ENCODE results near the gene DHRS12.

Gene DHRS12

DNA sequence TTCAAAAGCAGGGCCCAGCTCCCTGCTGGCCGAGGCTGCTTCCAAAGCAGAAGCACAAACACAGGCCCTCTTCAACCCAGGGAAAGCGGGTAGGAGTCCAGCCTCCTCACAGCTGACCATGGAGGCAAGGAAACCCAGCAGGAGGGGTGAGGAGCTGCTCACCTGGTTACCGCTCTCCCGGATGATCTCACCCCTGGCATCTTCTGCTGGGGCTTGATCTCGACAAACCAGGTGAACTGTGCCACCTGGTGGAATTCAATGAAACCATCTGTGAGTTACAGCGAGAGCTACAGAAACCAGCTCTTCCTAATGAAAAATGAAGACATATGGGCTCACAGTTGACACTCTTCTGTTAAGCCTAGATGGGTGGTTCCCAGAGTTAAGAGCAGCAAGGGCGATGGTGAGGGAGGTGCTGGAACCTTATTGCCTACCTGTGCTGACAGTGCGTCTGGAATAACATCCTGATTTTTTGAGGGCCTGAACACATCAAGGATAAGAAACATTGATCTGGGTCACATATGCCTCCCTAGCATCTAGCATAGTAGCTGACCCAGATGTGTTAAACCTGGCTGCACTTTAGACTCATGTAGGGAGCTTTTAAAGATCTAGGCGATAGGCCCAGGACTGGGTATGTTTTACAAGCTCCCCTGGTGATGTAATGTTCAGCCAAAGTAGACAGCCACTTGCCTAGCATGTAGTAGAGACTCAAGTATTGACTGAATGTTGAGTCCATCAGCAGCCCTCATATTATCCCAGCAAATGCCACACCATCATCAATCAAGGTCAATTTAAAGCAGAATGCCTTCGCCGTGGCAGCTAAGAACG lies 6.1 kb downstream of the DHRS12 start:
- DNase-seq (ENCODE audit: low read depth in 1 of 2, low spot score in 1 of 2), result peak; percentile 50 to 85
- in situ Hi-C loops (cut with HindIII; ENCODE audit: low pct_unique_long_range_greater_than_20kb, low sequenced_read_pairs), result no loop called here

GRCh38 chr13:51796546-51796945 lies 7.4 kb downstream of the DHRS12 start:
- in situ Hi-C loops (cut with HindIII; ENCODE audit: low pct_unique_long_range_greater_than_20kb, low sequenced_read_pairs), result no loop called here
- TF ChIP-seq JUND (IDR thresholded peaks at IDR 0.05; ENCODE audit: low read depth), result no peak
- DNase-seq (ENCODE audit: low read depth in 1 of 2, low spot score in 1 of 2), result no peak

More for the DNA sequence above, 6.1 kb downstream of the DHRS12 start:
- no peak for TF ChIP-seq JUND (IDR thresholded peaks at IDR 0.05; ENCODE audit: low read depth)

- TF ChIP-seq JUND (IDR thresholded peaks at IDR 0.05; ENCODE audit: low read depth), result no peak
- DNase-seq (ENCODE audit: low read depth in 1 of 2, low spot score in 1 of 2), result no peak
- in situ Hi-C loops (cut with HindIII; ENCODE audit: low pct_unique_long_range_greater_than_20kb, low sequenced_read_pairs), result no loop called here
Measured at GRCh38 chr13:51795419-51795818, 8.5 kb downstream of the DHRS12 start.

- no peak for DNase-seq (ENCODE audit: low read depth in 1 of 2, low spot score in 1 of 2)
- in situ Hi-C loops (cut with HindIII; ENCODE audit: low pct_unique_long_range_greater_than_20kb, low sequenced_read_pairs), result no loop called here
- no peak for TF ChIP-seq JUND (IDR thresholded peaks at IDR 0.05; ENCODE audit: low read depth)
Measured at GRCh38 chr13:51794964-51795363, 9.0 kb downstream of the DHRS12 start.

- no peak for DNase-seq (ENCODE audit: low read depth in 1 of 2, low spot score in 1 of 2)
- in situ Hi-C loops (cut with HindIII; ENCODE audit: low pct_unique_long_range_greater_than_20kb, low sequenced_read_pairs), result no loop called here
- TF ChIP-seq JUND (IDR thresholded peaks at IDR 0.05; ENCODE audit: low read depth), result no peak
Measured at GRCh38 chr13:51793570-51794271, 10.2 kb downstream of the DHRS12 start.

- no peak for DNase-seq (ENCODE audit: low read depth in 1 of 2, low spot score in 1 of 2)
- no peak for TF ChIP-seq JUND (IDR thresholded peaks at IDR 0.05; ENCODE audit: low read depth)
- in situ Hi-C loops (cut with HindIII; ENCODE audit: low pct_unique_long_range_greater_than_20kb, low sequenced_read_pairs), result no loop called here
Measured at GRCh38 chr13:51786425-51787265, 17.3 kb downstream of the DHRS12 start.

DNA sequence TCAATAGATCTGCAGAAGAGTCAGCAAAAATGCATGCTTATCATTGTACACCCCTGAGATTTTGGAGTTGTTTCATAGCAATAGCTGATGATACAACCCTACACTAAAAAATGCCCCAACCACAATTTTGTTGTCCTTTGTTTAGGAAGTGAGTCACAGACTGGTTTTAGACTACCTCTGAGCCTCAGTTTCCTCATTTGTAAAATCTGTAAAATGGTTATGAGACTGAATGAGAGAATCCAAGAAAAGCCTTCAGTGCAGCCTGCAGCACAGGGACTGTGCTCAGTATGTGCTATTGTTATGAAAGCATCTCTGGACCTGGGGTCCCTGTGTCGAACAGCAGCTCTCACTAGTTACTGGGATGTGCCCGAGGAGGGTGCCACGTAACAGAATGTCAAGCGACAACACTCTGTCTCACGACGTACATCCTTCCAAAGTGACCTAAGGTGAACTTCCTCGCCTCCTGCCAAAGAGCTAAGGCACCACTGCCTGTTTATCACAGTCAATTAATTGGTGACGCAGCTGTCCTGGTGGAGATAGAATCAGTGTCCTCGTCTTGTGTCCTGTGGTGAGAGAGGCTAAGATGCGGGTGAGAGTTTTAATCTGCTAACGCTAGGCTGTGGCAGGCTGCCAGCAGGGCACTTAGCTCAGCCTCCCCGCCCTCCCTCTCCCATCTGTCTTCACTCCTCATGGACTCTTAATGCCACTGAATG lies 18.1 kb downstream of the DHRS12 start:
- no peak for DNase-seq (ENCODE audit: low read depth in 1 of 2, low spot score in 1 of 2)
- in situ Hi-C loops (cut with HindIII; ENCODE audit: low pct_unique_long_range_greater_than_20kb, low sequenced_read_pairs), result no loop called here
- TF ChIP-seq JUND (IDR thresholded peaks at IDR 0.05; ENCODE audit: low read depth), result no peak

DNA sequence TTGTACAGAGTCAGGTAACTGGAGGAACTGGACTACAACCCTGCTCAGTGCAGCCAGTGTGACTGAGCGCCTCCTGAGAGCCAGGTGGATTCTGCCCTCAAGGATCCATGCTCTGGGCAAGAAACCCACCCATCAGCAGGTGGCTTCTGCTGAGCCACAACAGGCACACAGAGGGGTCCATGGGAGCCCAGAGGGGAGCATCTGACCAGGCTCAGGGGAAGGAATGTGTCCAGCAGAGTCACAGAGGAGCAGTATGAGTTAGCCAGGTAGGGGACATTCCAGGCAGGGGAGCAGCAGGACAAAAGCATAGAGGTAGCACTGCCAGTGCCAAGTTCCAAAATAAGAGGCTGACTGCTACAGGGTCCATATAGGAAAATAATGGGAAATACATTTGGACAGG lies 19.9 kb downstream of the DHRS12 start:
- DNase-seq (ENCODE audit: low read depth in 1 of 2, low spot score in 1 of 2), result no peak
- TF ChIP-seq JUND (IDR thresholded peaks at IDR 0.05; ENCODE audit: low read depth), result no peak
- in situ Hi-C loops (cut with HindIII; ENCODE audit: low pct_unique_long_range_greater_than_20kb, low sequenced_read_pairs), result no loop called here

DNA sequence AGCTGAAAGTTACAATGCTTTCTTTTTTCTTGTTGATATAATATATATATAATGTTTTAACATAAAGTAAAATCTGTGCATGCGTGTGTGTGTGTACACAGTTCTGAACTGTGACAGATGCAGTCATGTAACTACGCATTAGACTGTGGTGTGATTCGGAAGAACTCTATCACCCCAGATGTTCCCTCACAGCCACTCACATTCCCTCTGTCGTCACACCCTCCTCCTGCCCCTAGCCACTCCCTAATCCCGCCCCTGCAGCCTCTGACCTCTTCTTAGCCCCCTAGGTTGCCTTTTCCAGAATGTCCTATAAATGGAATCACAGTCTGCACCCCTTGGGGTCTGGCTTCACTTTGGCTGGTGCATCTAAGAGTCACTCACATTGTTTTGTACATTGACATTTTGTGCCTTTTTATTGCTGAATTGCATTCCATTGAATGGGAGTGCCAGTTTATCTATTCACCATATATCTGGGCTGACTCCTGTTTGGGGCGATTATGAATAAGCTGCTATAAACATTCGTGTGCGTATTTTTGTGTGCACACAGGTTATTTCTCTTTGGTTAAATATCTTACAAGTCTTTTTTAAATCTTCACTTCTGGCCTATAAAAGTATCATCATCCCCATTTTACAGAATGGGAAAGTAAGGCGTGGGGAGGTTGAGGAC lies 20.4 kb downstream of the DHRS12 start:
- TF ChIP-seq JUND (IDR thresholded peaks at IDR 0.05; ENCODE audit: low read depth), result no peak
- in situ Hi-C loops (cut with HindIII; ENCODE audit: low pct_unique_long_range_greater_than_20kb, low sequenced_read_pairs), result no loop called here
- DNase-seq (ENCODE audit: low read depth in 1 of 2, low spot score in 1 of 2), result no peak

GRCh38 chr13:51782026-51782710 lies 21.8 kb downstream of the DHRS12 start:
- no peak for DNase-seq (ENCODE audit: low read depth in 1 of 2, low spot score in 1 of 2)
- no peak for TF ChIP-seq JUND (IDR thresholded peaks at IDR 0.05; ENCODE audit: low read depth)
- in situ Hi-C loops (cut with HindIII; ENCODE audit: low pct_unique_long_range_greater_than_20kb, low sequenced_read_pairs), result no loop called here
